Measurements from ENCODE around the gene GSTA4. TPM values are rescaled to one million over a fixed set of nuclear protein-coding genes. Genes with fewer than 3 reads are reported as not detected.

Gene GSTA4
- total and polyA plus RNA-seq, 2 of the 8 experiments (the other 6 are each of a cell fraction or from before 2014, with no cell fraction given) = 13.9 to 21.6 TPM

DNA sequence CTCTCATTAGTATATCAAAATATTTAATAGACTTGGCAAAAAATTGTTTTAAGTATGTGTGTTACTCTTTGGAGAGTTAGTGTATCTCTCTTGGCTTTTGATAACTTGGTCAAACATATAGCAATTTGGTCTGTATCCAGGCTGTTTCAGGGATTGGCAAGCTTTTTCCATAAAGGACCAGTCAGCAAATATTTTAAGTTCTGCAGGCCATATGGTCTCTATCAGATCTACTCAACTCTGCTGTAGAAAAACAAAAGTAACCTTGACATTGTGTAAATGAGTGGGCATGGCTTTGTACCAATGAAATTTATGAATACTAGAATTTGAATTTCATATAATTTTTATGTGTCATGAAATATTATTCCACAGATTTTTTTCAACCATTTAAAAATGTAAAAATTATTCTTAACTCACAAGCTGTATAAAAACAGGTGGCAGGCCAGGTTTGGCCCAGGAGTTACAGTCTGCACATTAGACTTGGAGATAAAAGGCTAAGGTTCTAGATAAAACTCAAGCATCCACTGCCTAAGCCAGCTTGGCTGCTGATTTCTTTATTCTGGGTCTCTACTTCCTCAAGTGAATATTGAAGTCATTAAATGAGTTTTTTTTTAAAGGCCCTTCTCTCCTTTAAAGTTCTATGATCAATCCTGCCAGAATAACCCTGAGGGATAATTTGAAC, 13.7 kb downstream of the GSTA4 start:
- Histone ChIP-seq H3K79me1 (ENCODE audit: low read depth, low read length) (no peaks in the 10 kb centered on the region), H3K23ac (ENCODE audit: insufficient read length) (no peak overlapping the region), H3K9ac (replicated peaks in 1 of 4; ENCODE audit: extremely low read depth in 1 of 4, low read depth in 3 of 4, low read length in 3 of 4) (no peak overlapping the region), H3K14ac (ENCODE audit: insufficient read length) (no peak overlapping the region), H4K8ac (ENCODE audit: extremely low read depth, insufficient read depth, low read length) (no peak overlapping the region), H3K36me3 (ENCODE audit: control insufficient read depth in 2 of 4, insufficient read depth in 4 of 4, low read length in 3 of 4) (peaks cover 0 to 26% (median 6%) of the 10 kb centered on the region in 4 experiments; a peak in 5 of 8 replicates), H2AFZ (ENCODE audit: low read length) (no peak overlapping the region), H4K5ac (ENCODE audit: insufficient read length, low read depth, low read length) (no peak overlapping the region), H2BK120ac (replicated peaks; ENCODE audit: low read depth, low read length) (no peak overlapping the region), H3K79me2 (ENCODE audit: control insufficient read depth in 1 of 2, insufficient read depth in 2 of 2, low read length in 2 of 2) (no peaks in the 10 kb centered on the region), H2AK5ac (ENCODE audit: low read depth, low read length) (no peak overlapping the region), H3K18ac (ENCODE audit: extremely low read depth, low read length) (no peak overlapping the region), H3K4me1 (replicated peaks in 1 of 4; ENCODE audit: control insufficient read depth in 3 of 4, insufficient read depth in 4 of 4, low read length in 3 of 4) (peaks cover 0 to 3% (median under 1%) of the 10 kb centered on the region in 4 experiments; a peak in 2 of 7 replicates), H4K91ac (replicated peaks; ENCODE audit: insufficient read length, low read length) (no peak overlapping the region), H3K4me3 (ENCODE audit: extremely low read depth in 1 of 4, insufficient read depth in 2 of 4, low read depth in 3 of 4, low read length in 4 of 4) (no peak overlapping the region), H3K4ac (replicated peaks; ENCODE audit: insufficient read length, low read depth, low read length) (no peak overlapping the region), H2BK5ac (ENCODE audit: low read depth, low read length) (no peak overlapping the region), H2BK12ac (ENCODE audit: low read depth, low read length) (no peak overlapping the region), H3K56ac (replicated peaks; ENCODE audit: insufficient read length, low read depth, low read length) (no peak overlapping the region), H4K20me1 (replicated peaks in 1 of 2; ENCODE audit: control insufficient read depth in 1 of 2, insufficient read depth in 2 of 2, low read length in 2 of 2) (no peaks in the 10 kb centered on the region), H3K4me2 (ENCODE audit: insufficient read depth in 1 of 2, low read depth in 2 of 2, low read length in 2 of 2) (no peak overlapping the region), H3K27ac (ENCODE audit: low read depth, low read length) (no peak overlapping the region), H3K23me2 (ENCODE audit: low read depth, low read length) (no peaks in the 10 kb centered on the region), H3K27me3 (replicated peaks in 1 of 4; ENCODE audit: control insufficient read depth in 3 of 4, extremely low read depth in 1 of 4, insufficient read depth in 3 of 4, low read length in 3 of 4) (no peaks in the 10 kb centered on the region), H3K9me3 (ENCODE audit: insufficient read depth in 2 of 2, low read depth in 1 of 2, low read length in 1 of 2) (no peaks in the 10 kb centered on the region), H2BK20ac (ENCODE audit: low read length) (no peak overlapping the region), H2BK15ac (ENCODE audit: low read length) (no peak overlapping the region)
- DNase-seq (ENCODE audit: low read depth in 1 of 2, low spot score in 2 of 2) (no peak), FAIRE-seq (no peak)
- POLR2A ChIA-PET (ENCODE audit: partially characterized antibody) = interaction anchor here (0.9 to 1.2 kb wide), 3 partner anchors 9 to 14 kb away, joined by 3 read pairs; partner anchors contain the start of gene GSTA4
- CTCF ChIA-PET (ENCODE audit: partially characterized antibody) = interaction anchor here (0.7 kb wide), 1 partner anchor 275 kb away, joined by 4 read pairs; no protein-coding TSS in a partner anchor
- TF ChIP-seq, protein P1, sequence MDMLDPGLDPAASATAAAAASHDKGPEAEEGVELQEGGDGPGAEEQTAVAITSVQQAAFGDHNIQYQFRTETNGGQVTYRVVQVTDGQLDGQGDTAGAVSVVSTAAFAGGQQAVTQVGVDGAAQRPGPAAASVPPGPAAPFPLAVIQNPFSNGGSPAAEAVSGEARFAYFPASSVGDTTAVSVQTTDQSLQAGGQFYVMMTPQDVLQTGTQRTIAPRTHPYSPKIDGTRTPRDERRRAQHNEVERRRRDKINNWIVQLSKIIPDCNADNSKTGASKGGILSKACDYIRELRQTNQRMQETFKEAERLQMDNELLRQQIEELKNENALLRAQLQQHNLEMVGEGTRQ (IDR thresholded peaks at IDR 0.05; ENCODE audit: low read length) = no peak
- no peak for TF ChIP-seq CREB1 (IDR thresholded peaks at IDR 0.05)
- no peak for TF ChIP-seq EZH2 (IDR thresholded peaks at IDR 0.05; ENCODE audit: low read depth, low read length, severe bottlenecking)
- TF ChIP-seq TBP (IDR thresholded peaks at IDR 0.05; ENCODE audit: low read depth, low read length) = no peak

Data from H1 (cell line).